HG03571 (cell line): ENCODE measurements around the gene ENTHD1.

Source experiments
- ATAC-seq: cut with Tn5 transposase; IDR thresholded peaks from one replicate; pipeline ENCODE4 v1.9.1; 2021; ENCODE audit not compliant: unreplicated experiment

ENTHD1 gene

DNA sequence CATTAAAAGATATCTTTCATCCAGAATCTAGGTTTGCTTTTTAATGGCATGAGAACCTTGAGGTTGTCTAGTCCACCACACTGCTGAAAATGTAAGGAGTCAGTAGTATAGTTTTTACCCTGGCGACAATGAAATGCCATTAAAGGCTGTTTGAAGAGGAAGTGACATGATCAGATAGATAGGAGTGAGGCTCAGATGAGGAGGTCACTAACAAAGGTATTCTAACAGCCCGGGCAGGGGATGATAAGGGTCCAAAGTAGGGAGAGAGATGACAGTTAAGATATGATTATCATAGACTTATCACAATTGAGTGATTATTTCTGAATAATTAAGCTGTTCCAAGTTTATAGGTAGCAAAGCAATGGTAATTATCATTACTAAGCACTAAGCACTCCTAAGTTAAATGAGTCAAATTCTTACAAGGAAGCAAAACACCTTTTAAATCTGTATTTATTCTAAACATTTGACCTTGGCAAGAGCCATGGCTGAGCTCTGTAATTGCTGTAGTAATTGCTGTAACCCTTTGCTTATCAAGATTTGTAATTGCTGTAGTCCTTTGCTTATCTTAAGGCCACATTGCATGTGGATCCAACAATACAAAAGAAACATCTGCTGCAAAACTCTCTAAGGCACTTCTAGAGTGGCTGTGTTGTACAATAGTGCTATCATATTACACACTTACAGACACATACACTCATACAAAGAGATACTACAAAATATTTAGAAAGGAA lies 92.6 kb downstream of the ENTHD1 start:
- ATAC-seq = no peak

DNA sequence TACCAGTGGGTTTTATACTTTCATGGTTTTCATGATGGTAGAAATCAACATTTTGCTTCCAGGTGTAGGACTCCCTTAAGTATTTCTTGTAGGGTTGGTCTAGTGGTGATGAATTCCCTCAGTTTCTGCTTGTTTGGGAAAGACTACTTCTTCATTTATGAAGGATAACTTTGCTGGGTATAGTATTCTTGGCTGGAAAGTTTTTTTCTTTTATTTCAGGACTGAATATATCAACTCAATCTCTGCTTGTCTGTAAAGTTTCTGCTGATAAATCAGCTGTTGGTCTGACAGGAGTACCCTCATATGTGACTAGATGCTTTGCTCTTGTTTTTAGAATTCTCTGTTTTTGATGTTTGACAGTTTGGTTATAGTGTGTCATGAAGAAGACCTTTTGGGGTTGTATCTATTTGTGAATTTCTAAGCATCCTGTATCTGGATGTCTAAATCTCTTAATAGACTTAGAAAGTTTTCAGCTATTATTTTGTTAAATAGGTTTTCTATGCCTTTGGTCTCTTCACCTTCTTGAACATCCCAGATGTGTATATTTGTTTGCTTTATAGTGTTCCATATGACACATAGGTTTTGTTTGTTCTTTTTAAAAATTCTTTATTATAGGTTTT lies 95.9 kb downstream of the ENTHD1 start:
- ATAC-seq = no peak

DNA sequence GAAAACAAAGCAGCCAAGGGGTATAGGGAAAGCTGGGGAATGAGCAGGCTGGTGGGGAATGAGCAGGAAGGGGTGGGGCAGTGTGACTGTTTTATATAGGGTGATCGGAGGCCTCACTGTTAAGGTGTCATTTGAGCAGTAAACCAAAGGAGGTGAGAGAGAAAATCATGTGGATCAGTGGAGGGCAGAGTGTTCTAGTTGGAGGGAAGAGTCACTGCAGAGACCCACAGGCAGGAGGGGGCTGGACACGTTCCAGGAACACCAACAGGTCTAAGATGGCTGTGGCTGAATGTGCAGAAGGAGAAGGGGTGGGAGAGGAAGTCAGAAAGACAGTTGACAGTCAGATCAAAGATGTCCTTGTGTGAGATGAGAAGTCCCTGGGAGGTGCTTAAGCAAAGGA lies 103.8 kb downstream of the ENTHD1 start:
- no peak for ATAC-seq

DNA sequence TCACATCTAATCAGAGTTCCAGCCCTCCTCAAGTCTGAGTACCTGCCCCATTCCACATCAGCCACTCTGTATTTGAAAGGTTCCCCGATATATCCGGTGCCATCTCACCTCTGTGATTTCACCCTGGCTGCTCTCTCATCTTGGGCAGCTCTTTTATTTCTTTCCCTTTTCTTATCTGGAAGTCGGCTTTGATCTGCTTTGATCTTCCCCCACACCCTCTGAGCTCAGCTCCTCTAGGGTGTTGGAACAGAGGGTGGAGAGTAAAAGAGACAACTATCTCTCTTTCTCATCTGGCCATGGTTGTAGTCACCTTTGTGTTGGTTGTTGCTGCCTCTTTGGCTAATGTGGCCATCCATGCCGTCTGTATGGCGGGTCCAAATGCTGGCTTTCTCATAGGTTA lies 108.3 kb downstream of the ENTHD1 start:
- no peak for ATAC-seq

DNA sequence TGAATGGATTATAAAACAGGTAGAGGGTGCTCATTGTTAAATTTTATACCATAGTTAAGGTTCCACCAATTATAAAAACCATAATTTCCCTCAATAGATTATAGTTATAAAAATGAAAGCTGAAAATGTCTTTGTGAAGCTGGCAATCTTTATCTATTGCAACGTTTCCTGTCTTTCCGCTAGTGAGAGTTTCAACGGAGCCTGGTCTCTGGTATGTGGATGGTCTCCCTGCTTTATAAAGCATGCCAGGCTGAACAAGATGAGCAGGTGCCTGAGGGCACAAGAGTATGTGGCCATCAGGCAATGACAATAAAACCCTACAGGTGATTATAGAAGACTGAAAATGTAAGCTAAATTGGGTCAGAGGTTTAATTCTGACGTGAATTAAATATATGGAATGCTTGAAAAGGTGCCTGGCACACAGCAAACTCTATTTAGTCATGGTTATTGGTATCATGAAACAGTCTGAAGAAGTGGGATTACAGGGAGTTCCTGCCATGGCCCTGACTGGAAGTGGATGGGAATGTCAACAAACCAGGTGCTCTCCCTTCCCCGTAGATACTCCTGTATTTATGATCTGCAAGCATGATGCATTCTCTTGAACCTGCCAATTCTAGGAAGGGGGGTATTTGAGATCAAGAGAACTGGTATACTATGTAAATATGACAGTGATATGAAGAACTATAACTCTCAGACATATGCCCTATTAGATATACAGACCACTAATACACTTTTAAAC lies 115.7 kb downstream of the ENTHD1 start:
- ATAC-seq = no peak

DNA sequence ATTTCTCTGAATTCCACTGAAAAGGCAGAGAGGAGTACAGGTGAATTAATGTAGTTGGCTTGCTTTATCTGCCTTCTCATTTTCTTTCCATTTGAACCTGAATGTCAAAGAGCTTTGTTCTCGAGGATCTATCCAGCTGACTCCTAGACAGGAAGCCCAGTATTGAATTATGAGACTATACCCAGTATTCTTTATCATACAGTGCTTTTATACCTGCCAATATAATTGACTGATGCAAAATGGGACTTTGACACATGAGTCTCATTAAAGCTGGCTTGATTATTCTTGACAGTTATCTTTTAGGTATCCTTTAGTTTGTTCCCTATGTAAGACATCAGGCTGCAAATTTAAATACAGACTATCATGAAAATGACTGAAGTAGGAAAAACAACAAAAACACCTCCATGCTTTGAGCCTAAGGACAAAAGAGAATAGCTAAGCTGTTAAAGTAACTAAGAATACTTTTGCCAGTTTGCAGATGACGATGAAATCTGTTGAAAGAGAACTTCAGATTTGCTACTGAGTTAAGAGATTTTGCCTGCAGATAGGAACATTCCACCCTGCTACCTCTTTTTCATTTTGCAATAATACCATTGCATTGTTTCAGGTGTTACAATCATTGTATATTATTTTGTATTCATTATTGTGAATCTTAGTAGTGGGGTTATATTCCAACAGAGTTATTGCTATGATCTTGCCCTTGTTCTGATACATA lies 117.1 kb downstream of the ENTHD1 start:
- no peak for ATAC-seq

DNA sequence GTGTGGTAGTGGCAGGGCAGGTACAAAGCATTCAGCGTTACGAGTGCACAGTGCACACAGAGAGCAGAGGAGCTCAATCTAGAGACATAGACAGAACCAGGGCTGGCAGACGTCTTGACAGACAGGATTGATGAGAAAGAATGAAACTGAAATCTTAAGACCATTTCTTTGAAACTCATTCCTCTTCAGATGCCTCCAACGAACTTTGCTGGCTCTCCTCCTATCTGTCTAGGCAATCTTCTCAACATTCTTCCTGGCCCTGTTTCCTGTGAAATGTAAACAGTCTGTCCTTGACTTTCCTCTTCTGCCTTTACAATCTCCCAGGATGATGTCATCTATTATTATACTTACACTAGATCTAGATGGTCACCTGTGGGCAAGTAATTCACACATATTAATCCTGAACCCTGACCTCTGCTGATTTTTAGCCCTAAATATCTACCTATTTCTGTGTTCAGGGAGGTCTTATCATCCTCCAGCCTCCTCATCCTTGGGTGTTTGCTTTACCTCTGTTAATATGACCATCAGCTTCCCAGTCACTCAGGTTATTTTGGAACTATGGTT lies 119.5 kb downstream of the ENTHD1 start:
- peak; percentile 51 for ATAC-seq

DNA sequence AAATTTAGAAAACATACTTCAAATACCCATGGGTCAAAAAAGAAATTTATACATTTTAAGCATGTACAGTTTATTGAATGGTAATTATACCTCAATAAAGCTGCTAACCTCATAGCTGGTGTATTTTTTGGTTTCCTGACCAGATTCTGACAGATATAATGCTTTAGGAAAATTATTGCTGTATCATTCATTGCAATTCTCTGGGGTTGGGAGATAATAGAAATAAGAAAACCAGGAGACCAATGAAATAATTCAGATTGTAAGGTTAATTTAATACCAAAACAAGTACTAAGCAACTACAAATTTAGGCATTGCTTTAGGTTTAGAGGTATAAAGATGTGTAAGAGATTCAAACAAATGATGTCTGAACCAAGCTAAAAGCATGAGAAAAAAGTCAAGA lies 120.1 kb downstream of the ENTHD1 start:
- ATAC-seq = no peak

DNA sequence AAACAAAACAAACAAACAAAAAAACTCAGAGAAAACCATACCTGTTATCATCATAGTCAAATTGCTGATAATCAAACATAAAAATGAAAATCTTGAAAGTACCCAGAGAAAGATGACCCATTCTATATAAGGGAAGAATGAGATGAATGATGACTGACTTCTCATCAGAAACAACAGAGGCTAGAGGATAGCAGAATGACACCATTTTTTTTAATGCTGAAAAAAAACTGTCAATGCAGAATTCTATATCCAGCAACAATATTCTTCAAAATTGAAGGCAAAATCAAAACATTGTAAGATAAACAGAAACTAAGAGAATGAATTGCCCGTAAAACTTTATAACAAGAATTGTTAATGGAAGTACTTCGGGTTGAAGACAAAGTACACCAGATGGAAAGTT lies 122.1 kb downstream of the ENTHD1 start:
- ATAC-seq = no peak

DNA sequence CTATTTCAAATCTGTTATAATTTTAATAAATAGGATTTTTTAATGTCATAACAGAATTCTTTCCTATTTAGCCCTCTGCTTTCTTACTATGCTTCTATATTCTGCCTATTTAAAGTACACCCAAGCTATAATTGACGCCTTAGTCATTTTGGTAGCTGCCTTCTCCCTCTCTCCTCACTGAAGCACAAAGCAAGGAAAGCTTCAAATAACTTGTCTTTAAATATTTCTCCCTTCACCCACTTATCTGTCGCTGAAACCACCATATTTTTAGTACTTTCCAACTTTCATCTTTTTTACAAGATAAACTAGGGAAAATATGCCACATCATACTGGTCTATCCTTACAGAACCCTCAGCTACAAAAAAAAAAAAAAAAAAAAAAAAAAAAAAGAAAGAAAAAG lies 127.9 kb downstream of the ENTHD1 start:
- ATAC-seq = no peak

DNA sequence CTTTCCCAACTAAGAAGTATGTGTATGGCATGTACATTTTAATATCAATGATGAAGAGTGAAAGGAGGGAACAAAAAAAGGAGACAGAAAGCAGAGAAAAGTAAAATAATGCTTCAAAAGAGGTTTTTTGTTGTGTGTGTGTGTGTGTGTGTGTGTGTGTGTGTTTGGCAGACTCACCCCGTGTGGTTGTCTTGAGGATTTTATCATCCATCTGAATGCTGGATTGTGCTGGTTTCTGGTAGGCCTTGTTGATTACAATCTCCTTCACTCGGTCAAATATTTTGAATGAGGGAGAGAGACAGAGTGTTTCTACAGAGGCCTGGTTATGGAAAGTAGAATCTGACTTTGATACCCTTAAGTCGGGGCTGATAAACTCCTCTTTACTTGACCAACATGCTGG lies 128.5 kb downstream of the ENTHD1 start:
- ATAC-seq = no peak

DNA sequence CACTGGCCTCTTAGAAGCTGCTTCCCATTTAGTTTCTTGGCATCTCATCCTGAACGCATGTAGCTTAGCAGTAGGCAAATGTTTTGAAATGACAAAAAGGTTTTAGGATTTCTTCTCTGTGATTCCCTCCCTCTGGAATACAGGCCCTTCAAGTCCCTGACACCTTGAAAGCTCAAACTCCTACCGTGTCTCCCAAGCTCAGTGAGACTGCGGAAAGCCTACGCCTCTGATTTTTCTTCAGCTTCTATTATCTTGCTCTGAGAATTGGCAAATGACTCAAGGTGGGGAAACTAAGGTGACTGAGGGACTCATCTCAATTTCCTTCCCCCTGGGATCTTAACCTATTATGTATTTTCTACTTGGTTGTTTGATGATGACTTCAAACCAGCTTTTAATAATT lies 130.3 kb downstream of the ENTHD1 start:
- ATAC-seq = no peak

DNA sequence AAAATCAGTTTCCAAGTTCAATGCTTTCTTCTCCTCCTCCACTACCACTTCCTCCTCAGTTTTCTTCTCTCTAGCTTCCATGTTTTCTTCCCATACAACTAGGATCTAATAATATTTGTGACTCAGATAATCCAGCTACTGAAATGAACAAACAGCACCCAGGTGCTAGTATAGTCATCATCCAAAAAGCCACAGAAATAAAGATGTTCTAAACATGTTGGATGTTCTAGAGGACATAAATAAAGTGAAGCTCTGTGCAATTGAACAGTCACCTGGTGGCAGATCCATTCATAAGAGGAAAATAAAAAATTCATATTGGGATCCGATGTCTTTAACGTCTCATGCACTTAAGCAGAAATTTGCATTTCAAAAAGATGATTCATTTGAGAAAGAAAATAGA lies 142.8 kb downstream of the ENTHD1 start:
- ATAC-seq = no peak

DNA sequence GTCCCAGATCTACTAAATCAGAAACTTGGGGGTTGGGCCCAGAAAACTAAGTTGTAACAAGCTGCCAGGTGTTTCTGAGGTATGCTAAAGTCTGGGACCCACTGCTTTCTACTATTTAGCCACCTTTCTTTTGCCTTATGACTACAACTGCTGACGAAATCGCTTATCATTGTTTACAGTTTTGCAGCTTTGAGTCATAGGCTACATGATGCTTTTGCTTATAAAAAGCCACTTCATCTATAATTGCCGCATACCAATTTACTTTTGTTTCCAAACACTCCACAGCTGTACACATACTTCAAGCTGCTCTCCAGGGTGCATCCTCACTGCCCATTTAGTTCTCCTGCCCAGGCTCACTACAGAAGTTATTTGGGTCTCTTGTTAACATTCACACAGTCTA lies 144.7 kb downstream of the ENTHD1 start:
- ATAC-seq = no peak

DNA sequence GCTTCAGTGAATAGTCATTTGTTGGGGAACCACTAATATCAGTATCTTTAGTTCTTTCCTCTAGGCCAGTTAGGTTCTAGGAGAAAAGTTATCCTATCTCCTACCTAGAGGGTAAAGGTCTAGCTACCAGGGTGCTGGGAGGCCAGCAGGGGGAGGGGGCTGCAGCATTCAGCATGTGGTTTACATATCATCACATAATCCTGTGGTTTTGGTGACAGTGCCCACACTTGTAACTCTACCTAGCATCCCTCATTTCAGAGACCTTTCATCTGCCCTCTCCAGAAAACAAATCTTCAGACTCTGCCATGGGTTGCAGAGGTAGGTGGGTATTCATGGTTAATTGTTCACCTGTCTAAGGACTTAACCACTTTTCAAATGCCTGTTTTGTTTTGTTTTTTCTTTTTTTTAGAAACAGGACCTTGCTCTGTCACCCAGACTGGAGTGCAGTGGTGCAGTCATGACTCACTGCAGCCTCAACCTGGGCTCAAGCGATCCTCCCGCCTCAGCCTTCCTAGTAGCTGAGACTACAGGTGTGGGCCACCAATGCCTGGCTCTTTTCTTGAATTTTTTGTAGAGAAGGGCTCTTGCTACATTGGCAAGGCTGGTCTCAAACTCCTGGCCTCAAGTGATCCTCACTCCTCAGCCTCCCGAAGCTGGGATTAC lies 146.8 kb downstream of the ENTHD1 start:
- ATAC-seq = no peak

DNA sequence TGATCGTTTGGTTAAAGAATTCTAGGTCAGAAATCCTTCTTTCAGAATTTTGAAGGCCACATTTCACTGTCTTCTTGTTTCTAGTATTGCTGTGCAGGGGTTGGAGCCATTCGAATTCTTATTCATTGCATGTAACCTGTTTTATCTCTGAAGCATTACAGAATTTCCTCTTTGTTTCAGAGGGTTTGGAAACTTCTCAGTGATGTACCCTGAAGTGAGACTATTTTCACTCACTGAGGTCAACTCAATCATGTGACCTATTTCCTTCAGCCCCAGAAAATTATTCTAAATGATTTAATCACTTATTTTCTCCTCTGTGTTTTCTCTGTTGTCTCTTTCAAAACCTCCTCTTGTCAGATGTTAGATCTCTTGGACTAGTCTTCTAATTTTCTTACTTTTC lies 147.8 kb downstream of the ENTHD1 start:
- ATAC-seq = no peak

DNA sequence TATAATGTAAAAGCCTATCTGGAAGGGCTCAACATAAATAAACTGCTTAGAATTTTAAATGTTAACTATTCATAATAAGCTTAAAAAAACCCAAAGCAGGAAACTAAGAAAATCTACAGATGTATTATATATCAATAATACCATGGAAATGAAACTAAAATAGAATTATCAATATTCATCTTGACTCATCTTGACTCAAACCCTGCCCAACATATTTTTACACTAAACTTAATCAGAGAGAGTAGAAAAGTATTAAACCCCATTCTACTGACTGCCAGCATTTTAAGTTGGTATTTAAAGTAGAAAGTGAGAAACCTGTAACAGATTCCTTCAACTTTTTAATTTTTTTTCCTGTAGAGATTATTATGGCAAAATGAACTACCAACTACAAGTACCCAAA lies 149.2 kb downstream of the ENTHD1 start:
- no peak for ATAC-seq

DNA sequence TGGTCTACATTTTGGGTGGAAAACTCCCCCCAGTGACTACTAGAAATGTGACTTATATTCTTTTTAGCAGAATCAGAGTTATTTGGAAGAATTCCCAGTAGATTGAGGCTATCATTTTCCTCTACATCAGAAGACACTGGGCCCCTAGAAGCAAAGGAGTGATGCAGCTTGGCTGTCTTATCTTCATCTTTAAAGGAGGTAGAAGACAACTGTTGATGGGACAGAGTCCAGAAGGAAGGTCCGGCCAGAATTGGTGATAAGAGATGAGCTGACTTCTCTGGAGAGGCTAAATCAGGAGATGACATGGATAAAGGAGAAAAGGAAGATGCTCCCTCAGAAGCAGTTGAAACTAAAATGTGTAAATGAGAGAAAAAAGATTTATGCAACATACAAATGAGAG lies 149.6 kb downstream of the ENTHD1 start:
- no peak for ATAC-seq

DNA sequence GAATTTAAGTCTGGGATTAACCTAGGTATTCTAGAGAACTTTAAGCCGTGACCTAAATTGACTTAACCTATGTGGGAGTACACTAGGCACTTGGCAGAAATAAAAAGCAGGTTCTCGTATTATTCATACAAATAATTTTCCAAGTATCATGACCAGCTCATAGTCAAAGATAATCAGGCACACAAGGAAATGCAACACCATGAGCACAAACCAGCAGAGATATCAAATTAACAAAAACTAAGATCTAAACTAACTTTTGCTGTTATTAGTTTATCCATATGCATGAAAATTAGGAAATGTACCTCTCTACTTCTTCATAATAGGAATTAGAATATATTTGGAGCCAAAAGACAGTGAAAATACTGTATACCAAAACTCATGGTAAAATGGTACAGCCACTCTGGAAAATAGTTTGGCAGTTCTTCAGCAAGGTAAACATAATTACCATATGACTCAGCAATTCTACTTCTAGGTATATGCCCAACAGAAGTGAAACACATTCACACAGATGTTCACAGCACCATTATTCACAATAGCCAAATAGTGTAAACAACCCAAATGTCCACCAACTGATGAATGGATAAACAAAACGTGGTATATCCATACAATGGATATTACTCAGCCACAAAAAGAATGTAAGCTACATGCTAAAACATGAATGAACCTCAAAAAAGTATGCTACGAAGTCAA lies 154.1 kb downstream of the ENTHD1 start:
- ATAC-seq = no peak

DNA sequence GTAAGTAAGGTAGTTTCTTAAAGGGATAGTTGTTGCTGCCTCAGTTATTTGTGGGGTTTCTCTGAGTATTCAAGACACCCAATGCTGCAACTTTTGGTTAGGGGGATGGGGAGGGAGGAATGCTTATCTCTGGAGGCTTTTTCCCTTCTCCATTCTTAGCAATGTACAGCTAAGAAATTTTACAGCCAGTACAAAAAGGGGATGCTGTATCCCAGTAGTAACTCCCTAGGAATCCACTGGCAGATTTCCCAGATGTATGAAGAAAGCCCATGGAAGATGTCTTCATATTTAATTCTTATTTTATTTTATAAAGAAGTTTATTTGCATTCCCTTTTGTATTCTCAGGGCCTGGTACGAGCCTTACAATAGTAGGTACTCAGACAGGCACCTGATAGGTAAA lies 154.8 kb downstream of the ENTHD1 start:
- ATAC-seq = no peak
